Right hindlimb (tissue), 1 donor: Measurements from ENCODE around the gene EIF4B.
A peak's percentile ranks its signal among the peaks of the same experiment; 100 is the strongest.

Experiments used
- DNase-seq: peaks from one replicate; pipeline ENCODE4 v3.0.0-alpha.2; 2018

Gene EIF4B

DNA sequence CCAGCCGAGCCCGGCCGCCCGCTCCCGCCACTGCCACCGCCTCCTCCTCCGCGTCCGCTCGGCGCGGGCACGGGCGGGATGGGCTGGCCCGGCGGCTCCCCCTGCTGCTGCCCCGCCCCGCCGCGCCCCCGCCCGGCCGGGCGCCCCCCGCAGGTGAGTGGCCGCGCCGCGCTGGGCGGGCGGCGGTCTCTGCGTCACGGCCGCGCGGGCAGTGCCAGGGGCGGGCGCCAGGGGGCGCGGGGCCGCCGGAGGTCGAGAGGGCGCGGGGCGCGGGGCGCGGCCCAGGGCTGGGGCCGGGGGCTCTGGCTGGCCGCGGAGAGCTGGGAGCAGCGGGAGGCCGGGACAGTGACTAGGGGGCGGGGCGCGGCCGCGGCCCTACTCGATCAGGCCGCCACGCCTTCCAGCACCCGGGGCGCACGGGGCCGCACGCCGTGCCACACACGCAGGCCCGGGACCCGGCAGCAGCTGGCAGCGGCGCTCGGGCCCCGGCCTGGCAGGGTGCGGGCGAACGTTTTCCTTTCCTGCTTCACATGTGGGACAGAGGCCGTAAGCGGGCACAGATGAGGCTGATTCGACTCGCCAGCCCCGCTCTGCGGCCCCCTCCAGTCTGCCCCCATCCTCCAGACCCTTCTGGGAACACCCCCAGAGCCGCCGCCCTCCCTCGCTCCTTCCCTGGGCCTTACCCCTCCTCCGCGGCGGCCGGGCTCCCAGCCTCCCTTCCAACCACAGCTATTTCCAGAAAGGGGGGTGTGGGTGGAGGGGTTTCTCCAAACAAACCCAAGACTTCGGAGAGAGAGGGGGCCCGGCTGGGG is 41.2 kb downstream of the EIF4B start:
- DNase-seq = peak; percentile 96

DNA sequence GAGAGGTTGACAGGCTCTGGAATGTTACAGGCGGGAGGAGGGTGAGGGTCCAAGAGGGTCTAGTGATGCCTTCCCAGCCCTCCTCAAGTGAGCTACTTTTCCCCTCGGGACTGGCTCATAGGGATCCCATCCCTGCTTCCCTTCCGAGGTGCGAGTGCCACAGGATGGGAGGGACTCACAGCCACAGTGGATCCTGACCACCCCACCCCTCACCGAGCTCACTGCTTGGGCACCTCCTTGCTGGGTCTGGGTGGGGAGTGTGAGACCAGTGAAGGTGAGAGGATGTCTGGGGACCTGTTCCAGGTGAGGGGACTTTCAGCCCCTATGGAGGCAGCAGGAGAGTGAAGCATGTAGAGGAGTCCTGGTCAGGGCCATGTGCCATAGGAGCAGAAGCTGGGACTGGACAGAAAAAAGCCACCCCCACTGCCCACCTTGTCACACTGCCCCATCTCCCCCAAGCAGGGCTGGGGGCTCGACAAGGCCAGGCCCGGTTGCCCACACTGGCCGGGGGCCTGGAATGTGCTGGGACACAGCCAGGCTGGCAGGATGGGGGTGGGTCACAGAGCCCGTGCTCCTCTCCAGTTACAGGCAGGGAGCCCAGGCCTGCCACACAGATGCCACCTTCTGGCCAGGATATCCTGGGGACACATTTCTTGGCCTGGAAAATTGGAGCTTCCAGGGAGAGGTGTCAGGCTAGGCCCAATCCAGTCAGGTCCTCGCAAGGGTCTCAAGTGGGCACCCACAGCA is 42.0 kb downstream of the EIF4B start:
- peak; percentile 84 for DNase-seq

DNA sequence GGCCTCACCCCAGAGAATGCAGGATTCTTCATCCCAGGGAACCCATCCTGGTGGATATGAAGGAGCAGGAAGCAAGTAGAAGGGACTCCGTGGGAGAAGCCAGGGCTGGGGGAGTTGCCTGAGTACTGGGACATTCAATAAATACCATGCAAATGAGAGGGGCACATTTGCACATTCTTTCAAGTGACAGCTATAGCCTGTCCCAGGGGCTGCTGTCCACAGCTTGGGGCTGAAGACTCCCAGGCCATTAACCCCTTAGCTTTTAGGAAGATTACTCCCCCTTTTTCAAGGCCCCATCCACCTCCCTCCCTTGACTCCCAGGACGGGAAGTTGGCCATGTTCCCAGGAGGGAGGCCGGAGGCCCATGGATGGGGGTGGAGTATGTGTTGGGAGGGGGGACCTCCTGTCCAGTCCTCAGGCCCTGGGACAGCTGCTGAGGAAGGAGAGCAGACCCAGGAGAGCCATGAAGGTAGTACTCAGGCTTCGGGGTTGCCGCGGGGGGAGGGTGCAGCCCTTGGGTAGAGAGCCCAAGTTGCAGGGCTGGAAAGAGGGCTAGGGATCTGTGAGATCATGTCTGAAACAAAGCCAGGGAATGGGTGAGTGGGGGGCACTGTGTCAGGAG is 42.6 kb downstream of the EIF4B start:
- peak; percentile 90 for DNase-seq

DNA sequence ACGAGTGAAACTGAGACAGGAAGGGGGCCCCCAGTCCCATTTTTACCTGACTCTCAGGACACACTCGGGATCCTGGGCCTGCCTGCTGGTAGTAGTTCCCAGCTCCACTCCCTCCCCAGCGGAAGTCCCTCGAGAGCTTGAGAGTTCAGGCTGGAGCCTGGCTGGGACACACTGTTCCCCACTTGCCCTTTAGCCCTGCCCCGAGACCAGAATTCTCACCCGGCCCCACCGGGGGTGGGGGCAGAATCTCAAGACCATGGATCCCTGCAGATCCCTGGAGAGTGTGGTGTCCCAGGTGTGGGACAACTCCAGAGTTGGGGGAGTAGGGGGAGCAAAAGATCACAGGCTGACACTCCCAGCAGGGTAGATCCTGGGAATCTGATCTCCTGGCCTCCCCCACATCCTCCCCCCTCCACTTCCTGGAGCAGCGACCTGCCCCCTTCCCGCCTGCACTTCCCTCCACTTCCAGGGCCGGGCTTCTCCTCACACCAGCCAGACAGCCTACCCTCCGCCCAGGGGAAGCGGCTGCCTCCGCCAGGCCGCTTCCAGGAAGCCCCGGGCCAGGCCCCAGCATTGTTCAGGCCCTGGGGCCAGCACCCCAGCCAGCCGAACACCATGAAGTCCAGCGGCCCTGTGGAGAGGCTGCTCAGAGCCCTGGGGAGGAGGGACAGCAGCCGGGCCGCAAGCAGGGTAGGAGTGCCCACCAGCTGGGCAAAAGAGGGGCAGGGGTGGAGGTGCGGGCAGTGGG is 43.5 kb downstream of the EIF4B start, which contains the start of gene TNS2:
TSS of gene TNS2 (plus strand) at position 495 of the 748 bp plus-strand sequence. CDS start at position 616, 121 bp downstream.
- DNase-seq = peak; percentile 86

DNA sequence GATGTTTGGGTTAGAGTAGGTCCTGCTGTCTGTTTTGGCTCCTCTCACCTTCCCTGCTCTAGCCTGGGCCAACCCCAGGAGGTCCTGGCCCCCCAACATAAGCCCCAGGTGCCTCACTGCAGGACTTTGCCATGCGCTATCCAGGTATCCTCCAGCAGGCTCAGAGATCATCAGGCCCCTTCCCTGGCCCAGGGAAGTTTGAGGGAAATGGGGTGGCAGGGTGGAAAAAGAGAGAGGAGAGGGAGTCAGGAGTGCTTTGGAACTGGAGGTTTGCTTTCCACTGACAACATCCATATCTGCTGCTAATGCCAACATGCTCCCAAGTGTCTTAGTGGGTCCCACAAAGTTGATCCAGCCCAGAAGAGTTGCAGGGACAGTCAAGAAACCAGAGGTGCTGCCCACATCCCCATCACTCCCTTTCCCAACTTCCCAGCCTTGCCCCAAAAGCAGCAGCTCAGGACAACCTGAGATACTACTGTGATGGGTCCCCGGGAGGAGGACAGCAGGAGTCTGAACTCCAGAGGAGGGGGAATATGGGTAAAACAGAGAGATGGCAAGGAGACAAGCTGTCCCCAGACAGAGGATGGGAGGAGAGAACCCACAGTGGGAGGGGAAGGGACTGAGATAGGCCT is 44.3 kb downstream of the EIF4B start:
- peak; percentile 25 for DNase-seq

DNA sequence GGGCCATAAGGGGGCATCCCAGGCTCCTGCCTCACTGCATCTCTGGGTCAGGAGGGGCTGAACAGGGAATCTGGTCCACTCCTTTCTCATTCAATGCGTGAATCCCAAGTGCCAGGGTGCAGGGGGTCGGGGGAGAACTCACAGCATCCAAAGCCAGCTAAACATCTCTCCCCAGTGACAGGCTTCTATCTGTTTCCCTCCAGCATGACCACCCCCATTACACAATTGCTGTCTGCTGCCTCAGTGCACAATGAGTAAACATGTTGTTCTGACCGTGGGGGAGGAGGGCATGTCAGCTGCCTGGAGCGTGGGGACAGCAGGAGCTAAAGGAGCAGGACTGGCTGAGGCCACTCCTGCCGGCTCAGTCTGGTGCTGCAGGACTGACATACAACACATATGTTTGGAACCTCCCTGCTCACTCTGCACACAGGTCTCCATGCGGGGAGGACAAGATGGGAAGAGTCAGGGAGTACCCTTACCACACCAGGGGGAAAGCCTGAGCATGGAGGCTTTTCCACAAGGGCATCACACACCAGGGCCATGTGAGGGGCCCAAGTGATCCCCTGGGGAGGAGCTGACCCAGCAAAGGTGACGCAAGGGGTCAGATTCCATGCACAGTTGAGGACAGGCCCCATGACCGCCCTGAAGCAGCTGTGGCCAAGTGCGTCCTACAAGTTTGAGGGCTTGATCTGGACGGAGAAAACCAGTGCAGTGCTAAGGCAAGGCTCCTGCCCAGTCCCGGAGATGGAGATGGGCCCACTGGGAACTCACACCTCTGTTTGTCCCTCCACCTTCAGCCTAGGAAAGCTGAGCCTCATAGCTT is 45.0 kb downstream of the EIF4B start:
- peak; percentile 55 for DNase-seq

DNA sequence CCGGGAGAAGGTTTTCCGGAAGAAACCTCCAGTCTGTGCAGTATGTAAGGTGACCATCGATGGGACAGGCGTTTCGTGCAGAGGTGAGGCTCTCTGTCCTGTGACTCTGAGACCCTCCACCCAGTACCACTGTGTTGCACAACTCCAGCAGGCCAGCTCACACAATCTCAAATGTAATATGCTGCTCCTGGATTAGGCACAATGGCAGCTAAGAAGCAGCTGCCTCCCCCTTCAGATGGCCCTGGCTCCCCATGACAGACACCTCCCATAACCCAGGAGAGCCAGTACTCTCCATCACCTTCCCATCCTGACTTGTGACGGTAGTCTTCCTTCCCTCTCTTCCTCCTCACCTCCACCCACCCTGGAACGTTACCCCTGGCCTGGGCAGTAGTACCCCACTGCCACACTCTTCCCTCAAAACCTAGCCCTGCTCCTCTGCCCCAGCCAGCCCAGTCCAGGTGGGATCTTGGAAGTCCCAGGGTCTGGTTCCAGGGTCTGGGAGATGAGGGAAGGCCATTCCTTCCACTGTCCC is 45.7 kb downstream of the EIF4B start:
- DNase-seq = no peak

DNA sequence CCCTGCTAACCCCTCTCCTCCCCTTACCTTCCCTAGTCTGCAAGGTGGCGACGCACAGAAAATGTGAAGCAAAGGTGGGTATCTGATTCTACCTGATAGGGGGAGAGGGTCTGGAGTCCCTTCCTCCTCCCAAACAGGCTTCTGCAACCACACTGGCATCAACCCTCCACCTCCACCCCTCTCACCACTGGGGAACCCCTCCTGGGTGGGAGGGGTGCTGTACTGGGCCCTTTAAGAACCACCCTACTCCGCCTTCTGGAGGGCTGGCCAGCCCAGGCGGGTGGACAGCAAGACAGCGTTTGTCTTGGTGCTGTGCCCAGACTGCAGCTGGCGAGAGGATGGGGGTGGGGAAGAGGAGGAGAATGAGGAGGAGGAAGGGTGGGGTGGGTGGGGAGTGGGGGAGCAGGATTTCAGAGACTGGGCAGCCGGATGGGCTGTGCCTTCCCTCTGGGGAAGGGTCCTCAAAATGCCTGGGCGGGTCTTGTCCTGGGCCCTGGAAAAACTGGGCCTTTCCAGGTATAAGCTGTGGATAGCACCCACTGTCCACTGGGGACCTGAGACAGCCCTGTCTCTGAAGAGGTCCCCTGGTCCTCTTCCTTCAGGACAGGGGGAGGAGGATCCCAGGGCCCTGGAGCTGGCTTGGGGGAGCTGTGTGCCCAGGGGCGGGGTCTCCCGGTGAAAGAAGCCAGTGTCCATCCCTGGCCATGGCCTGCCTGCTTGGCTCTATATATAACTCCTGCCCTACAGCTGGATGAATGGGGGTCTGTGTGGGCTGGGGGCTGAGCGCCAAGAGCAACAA is 46.4 kb downstream of the EIF4B start:
- peak; percentile 94 for DNase-seq

DNA sequence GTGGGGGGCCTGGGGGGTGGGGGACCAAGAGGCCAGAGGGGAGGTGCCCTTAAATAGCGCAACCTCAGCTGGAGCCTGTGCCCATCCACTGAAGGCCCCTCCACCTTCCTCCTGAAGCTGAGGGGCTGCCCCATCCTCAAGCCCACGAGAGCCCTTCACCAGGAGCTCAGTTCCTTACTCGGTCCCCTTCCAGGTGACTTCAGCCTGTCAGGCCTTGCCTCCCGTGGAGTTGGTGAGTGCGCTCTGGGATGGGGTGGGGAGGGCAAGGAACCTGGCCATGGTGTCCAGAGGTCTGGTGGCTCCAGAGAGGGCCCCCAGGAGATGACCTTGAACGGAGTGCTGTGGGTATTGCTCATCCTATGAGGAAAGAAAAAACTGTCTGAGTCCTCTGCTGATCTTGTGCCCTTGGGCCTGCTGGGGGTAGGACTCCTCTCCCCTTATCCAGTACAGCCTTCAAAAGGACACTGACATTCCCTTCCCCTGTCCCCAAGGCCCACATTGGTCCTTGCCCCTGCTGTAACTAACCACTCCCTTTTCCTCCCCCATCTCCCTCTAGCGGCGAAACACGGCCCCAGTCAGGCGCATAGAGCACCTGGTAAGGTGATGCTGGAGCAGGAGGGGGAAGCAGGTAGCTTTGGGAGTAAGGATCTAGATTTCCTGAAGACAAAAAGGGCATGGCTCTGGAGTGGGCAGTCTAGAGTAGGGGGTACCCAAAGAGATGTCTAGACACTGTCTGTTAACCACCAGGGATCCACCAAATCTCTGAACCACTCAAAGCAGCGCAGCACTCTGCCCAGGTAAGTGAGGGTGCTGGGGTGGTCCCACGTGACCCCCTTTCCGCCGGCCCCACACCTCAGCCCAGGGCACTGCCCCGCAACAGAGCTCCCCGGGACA is 47.2 kb downstream of the EIF4B start:
- DNase-seq = peak; percentile 52

DNA sequence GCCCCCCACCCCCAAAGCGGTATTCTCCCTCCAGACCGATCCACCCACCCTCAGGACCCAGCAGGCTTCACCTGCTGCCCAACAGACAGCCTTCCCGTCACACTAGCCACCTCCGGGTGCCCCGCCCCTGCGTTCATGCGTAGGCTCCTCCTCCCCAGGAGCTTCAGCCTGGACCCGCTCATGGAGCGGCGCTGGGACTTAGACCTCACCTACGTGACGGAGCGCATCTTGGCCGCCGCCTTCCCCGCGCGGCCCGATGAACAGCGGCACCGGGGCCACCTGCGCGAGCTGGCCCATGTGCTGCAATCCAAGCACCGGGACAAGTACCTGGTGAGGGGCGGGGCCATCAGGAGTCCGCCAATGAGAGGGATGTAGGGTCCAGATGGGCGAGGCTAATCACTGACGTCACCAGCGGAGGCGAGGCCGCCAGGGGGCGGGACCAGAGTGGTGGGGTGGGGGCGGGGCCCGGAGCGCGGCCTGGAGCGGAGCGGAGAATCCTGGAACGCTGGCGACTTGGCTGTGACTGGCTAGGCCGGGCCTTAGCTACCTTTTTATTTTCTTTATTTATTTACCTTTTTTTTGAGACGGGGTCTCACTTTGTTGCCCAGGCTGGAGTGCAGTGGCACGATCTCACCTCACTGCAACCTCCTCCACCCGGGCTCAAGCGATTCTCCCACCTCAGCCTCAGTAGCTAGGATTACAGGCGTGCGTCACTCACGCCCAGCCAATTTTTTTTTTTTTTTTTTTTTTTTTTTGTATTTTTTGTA is 48.0 kb downstream of the EIF4B start:
- DNase-seq = peak; percentile 94

DNA sequence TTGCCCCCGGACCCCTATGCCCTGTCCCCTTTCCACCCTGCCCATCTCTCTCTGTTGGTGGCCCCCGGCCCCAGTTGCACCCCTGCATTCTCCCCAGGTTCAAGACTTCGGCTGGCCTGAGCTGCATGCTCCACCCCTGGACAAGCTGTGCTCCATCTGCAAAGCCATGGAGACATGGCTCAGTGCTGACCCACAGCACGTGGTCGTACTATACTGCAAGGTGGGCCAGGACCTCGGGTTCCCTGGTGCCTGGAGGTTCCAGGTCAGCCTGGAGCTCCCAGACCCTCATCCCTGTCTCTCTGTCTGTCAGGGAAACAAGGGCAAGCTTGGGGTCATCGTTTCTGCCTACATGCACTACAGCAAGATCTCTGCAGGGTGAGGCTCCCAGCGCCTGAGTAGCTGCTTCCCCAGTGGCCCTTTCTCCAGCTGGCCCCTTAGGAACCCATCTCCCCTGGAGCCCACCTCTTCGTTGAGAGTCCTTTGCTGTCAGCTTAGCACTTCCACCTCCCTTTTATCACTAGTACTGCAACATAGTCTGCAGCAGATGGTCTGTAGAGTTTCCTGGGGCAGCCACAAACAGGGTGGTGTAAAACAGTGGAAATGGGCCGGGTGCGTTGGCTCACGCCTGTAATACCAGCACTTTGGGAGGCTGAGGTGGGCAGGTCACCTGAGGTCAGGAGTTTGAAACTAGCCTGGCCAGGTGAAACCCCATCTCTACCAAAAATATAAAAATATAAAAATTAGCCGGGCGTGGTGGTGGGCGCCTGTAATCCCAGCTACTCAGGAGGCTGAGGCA is 49.4 kb downstream of the EIF4B start:
- DNase-seq = peak; percentile 25

DNA sequence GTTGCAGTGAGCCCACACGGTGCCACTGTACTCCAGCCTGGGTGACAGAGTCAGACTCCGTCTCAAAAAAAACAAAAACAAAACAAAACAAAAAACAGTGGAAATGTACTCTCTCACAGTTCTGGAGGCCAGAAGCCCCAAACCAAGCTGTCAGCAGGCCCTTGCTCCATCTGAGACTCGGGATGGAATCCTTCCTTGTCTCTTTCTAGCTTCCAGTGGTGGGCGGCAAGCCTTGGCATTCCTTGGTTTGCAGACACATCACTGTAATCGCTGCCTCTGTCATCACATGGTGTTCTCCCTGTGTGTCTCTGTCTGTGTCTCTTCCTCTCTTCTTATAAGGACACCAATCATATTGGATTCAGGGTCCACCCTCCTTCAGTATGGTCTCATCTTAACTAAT is 50.0 kb downstream of the EIF4B start:
- DNase-seq = no peak

DNA sequence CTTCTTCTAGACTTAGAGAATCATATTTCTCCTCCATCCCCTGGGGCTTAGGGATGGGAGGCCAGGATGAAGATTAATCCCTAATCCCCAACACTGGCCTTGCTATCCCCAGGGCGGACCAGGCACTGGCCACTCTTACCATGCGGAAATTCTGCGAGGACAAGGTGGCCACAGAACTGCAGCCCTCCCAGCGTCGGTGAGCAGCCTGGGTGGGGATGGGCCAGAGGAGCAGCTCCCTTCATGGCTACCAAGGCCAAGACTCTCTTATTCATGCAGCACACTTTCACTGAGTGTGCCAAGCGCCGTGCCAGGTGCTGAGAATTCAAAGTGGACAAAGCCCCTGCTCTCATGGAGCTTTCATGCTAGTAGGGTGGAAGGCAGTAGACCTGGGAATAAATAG is 50.6 kb downstream of the EIF4B start:
- no peak for DNase-seq

DNA sequence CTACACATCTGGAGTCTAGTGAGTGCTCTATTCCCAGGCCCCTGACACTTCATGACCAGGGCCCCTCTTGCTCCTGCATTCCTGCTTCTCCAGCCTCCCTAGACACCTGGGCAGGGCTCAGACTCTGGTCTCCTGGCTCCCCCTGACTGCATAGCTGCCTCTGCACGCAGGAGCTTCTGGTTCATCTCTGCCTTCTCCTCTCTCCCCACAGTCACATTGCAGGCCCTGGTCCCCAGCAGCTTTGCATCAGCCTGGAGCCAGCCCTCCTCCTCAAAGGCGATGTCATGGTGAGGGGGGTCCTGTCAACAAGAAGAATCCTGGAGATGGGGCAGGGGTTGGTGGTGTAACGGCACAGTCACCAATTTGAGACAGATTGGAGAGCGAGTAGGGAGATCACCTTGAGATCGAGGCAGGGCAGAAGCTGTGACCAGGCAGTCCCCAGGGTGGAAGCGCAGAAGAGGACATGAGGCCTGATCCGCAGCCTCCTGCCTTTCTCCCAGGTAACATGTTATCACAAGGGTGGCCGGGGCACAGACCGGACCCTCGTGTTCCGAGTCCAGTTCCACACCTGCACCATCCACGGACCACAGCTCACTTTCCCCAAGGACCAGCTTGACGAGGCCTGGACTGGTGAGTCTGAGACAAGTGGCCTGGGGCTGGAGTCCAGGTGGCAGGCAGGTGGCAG is 51.7 kb downstream of the EIF4B start:
- DNase-seq = peak; percentile 27

DNA sequence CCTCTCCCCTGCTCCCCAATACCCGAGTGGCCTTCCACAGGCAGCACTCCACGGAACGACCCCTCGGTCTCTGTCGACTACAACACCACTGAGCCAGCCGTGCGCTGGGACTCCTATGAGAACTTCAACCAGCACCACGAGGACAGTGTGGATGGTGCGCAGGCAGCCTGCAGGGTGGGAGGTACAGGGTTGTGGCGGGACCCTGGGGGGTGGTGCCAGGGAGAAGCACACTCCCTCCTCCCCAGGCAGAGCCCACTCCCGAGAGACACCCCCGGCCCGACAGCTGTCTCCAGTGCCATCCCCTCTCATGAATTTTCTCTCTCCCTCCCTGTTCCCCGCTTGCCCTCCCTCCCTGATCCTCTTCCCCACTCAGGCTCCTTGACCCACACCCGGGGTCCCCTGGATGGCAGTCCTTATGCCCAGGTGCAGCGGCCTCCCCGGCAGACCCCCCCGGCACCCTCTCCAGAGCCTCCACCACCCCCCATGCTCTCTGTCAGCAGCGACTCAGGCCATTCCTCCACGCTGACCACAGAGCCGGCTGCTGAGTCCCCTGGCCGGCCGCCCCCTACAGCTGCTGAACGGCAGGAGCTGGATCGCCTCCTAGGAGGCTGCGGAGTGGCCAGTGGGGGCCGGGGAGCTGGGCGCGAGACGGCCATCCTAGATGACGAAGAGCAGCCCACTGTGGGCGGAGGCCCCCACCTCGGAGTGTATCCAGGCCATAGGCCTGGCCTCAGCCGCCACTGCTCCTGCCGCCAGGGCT is 52.6 kb downstream of the EIF4B start:
- DNase-seq = peak; percentile 40

DNA sequence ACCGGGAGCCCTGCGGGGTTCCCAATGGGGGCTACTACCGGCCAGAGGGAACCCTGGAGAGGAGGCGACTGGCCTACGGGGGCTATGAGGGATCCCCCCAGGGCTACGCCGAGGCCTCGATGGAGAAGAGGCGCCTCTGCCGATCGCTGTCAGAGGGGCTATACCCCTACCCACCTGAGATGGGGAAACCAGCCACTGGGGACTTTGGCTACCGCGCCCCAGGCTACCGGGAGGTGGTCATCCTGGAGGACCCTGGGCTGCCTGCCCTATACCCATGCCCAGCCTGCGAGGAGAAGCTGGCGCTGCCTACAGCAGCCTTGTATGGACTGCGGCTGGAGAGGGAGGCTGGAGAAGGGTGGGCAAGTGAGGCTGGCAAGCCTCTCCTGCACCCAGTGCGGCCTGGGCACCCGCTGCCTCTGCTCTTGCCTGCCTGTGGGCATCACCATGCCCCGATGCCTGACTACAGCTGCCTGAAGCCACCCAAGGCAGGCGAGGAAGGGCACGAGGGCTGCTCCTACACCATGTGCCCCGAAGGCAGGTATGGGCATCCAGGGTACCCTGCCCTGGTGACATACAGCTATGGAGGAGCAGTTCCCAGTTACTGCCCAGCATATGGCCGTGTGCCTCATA is 53.3 kb downstream of the EIF4B start:
- DNase-seq = no peak
